Activated CD4-positive, alpha-beta T cell treated with anti-CD3 and anti-CD28 coated beads, Interleukin-2, amount 10 ng/mL, durations not matched to agents 24 days and 14 days (primary cell): ENCODE data around the gene CCNF. TPM values are rescaled to one million over a fixed set of nuclear protein-coding genes. Genes with fewer than 3 reads are reported as not detected.
"Not testable (repeated sequence)": the region's sequence is repeated elsewhere in the genome, so short reads cannot be mapped to it uniquely, and the experiment has no call there.

ENCODE experiments used
- DNase-seq: peaks from one replicate; pipeline ENCODE4 v3.0.0; 2022
- H3K27ac Mint-ChIP-seq: one replicate; pipeline ENCODE4 v1.8.0; 2022; ENCODE audit warnings: mild to moderate bottlenecking, mixed read lengths
- H3K27me3 Mint-ChIP-seq: one replicate; pipeline ENCODE4 v1.8.0; 2022; ENCODE audit warnings: mixed read lengths
- H3K36me3 Mint-ChIP-seq: one replicate; pipeline ENCODE4 v1.8.0; 2022; ENCODE audit warnings: low read depth, mild to moderate bottlenecking, mixed read lengths
- H3K4me1 Mint-ChIP-seq: one replicate; pipeline ENCODE4 v1.8.0; 2021; ENCODE audit warnings: mixed read lengths
- H3K4me3 Mint-ChIP-seq: one replicate; pipeline ENCODE4 v1.8.0; 2022; ENCODE audit warnings: mild to moderate bottlenecking, moderate library complexity, mixed read lengths
- H3K9me3 Mint-ChIP-seq: one replicate; pipeline ENCODE4 v1.8.0; 2021; ENCODE audit warnings: mixed read lengths
- intact Hi-C: fragments of 100-400 bp; cut with micrococcal nuclease; formaldehyde crosslinking; loops from one replicate; pipeline ENCODE4 v1.15.1; 2023
- total RNA-seq: library from RNA; stranded (reverse); gene quantifications from 2 replicates; pipeline ENCODE4 v1.2.3, GENCODE V29; 2022

The CCNF gene
- total RNA-seq, 1 donor from 2014 or later: 45.7 TPM

DNA sequence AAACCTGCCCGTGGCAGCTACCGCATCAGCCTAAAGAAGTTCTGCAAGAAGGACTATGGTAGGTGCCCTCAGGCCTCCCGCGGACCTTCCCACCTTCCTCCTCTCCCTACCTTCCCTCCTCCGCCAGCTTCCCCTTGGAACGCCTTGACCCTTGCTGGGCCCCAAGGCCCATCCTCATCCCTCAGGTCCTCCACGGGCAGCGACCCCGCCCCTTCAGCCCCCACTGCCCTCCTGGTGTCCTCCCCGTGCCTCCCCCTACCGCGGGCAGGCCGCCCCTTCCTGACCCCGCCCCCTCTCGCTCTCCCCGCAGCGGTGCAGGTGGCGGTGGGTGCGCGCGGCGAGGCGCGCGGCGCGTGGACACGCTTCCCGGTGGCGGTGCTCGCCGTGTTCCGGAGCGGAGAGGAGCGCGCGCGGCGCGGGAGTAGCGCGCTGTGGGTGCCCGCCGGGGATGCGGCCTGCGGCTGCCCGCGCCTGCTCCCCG is 44.2 kb downstream of the CCNF start:
- H3K27me3 Mint-ChIP-seq: peaks cover 33% of the 10 kb centered on the region
- peaks cover 12% of the 10 kb centered on the region for H3K4me1 Mint-ChIP-seq
- H3K36me3 Mint-ChIP-seq: no peaks in the 10 kb centered on the region
- peak overlapping the region; percentile 74 for H3K4me3 Mint-ChIP-seq
- H3K9me3 Mint-ChIP-seq: no peaks in the 10 kb centered on the region
- intact Hi-C loops: loop anchor here (5.0 kb wide), 1 partner anchor 46 kb away; the partner anchor contains the start of gene CCNF
- peak; percentile 83 for DNase-seq
- H3K27ac Mint-ChIP-seq: peak overlapping the region; percentile 73

DNA sequence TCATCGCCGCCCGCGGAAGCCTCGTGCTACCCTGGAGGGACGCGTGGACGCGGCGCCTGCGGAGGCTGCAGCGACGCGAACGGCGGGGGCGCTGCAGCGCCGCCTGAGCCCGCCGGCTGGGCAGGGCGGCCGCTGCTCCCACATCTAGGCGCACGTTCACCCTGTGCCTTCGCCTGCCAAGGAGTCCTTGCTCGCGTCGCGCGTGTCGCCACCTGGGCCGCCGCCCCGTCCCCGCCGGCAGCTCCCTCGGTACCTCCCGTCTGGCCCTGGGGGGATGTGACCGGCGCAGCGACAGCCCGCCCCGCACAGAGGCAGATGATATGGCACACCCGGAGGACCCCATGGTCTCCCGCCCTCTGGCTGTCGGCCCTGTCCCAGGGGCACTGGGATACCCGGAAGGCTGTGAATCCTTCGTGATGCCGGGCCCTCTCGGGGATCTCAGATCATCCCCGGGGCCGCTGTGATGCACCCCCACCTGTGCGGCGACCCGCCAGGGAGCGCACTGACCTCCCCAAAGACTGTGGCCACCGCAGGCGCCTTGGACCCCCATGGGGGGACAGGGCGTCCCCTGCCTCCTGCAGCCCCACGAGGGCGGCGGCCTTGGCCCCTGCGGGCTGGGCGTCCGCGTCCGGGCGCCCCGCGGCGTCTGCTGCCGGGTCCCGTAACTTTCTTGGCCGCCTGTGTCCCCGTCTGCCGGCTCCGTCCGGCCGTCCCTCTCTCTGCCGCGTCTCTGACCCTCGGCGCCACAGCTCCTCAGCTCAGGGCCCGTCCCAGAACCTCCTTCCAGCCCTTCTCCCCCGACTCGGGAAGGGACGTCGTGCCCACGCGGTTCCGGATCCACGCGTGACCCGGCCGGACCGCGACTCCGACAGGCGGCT is 45.0 kb downstream of the CCNF start:
- DNase-seq: peak; percentile 86
- H3K27me3 Mint-ChIP-seq: peaks cover 30% of the 10 kb centered on the region
- H3K9me3 Mint-ChIP-seq: no peaks in the 10 kb centered on the region
- H3K4me1 Mint-ChIP-seq: peaks cover 12% of the 10 kb centered on the region
- intact Hi-C loops: loop anchor here (2.0 to 5.0 kb wide), 2 partner anchors 27 to 47 kb away; partner anchors contain the start of gene CCNF
- H3K27ac Mint-ChIP-seq: peak overlapping the region; percentile 34
- peak overlapping the region; percentile 80 for H3K4me3 Mint-ChIP-seq
- no peaks in the 10 kb centered on the region for H3K36me3 Mint-ChIP-seq

GRCh38 chr16:2474877-2475412 is 45.7 kb downstream of the CCNF start, which contains the start of gene TBC1D24:
TSS of gene TBC1D24 (plus strand) at chr16:2475127. CDS start at chr16:2496149, 21,022 bp downstream.
- H3K4me1 Mint-ChIP-seq: peaks cover 12% of the 10 kb centered on the region
- H3K27ac Mint-ChIP-seq: peak within 1 kb of the TSS; percentile 77
- peak within 1 kb of the TSS; percentile 80 for H3K4me3 Mint-ChIP-seq
- DNase-seq: peak; percentile 95
- no peaks in the 10 kb centered on the region for H3K36me3 Mint-ChIP-seq
- no peaks in the 10 kb centered on the region for H3K9me3 Mint-ChIP-seq
- peaks cover 25% of the 10 kb centered on the region for H3K27me3 Mint-ChIP-seq
- intact Hi-C loops: loop anchor here (1.0 to 5.0 kb wide), 3 partner anchors 15 to 48 kb away; partner anchors contain the start of genes CCNF and TEDC2

DNA sequence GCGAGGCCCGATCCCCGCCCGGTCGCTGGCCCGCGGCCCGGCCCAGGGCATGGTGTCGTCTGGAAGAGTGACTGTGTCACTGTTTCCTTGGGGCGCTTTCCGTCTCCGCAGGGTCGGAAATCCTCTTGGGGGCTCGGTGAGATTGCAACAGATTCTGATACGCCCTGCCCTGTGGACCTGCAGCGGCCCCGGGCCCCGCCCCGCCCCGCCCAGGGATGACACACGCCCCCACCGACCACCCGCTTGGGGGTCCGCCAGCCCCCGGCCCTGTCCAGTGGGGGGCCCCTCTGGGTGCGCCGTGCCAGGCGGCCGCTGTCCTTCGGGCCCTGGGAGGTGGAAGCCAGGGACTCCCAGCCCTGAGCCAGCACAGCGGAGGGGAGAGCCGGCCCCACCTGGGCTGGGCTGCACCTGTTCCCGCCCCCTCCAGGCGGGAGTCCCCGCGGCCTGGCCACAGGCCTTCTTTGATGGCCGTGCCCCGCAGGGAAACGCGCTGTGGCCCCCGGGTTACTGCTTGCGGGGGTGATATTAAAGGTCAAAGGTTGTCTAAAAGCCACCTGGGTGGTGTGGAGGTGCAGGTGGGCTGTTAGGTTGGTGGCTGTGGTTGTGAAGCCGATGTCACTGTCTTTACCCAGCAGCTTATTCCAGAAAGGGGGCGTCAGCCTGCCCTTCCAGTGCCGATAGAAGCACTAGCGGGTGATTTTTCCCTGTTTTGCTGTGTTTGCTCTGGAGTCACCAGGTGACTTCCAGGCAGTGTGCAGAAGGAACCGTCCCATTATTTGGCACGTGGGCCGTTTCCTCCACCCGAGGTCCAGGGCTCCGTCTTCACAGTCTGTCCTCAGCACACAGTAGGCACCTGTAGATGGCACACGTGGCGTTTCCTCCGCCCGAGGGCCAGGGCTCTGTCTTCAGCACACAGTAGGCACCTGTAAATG is 46.4 kb downstream of the CCNF start:
- Mint-ChIP-seq H3K27ac (no peak overlapping the region), H3K27me3 (peaks cover 18% of the 10 kb centered on the region), H3K4me1 (peaks cover 12% of the 10 kb centered on the region), H3K36me3 (no peaks in the 10 kb centered on the region), H3K4me3 (peak overlapping the region; percentile 66), H3K9me3 (no peaks in the 10 kb centered on the region)
- peak; percentile 79 for DNase-seq
- intact Hi-C loops: loop anchor here (1.0 to 2.0 kb wide), 2 partner anchors 15 to 25 kb away; partner anchors contain the start of gene TEDC2

- Mint-ChIP-seq H3K27ac (no peak overlapping the region), H3K4me3 (peak overlapping the region; percentile 66), H3K4me1 (peaks cover 12% of the 10 kb centered on the region), H3K9me3 (no peaks in the 10 kb centered on the region), H3K36me3 (no peaks in the 10 kb centered on the region), H3K27me3 (peaks cover 18% of the 10 kb centered on the region)
- no peak for DNase-seq
- intact Hi-C loops: no loop called here
Observed at GRCh38 chr16:2476345-2476720, 47.1 kb downstream of the CCNF start.

DNA sequence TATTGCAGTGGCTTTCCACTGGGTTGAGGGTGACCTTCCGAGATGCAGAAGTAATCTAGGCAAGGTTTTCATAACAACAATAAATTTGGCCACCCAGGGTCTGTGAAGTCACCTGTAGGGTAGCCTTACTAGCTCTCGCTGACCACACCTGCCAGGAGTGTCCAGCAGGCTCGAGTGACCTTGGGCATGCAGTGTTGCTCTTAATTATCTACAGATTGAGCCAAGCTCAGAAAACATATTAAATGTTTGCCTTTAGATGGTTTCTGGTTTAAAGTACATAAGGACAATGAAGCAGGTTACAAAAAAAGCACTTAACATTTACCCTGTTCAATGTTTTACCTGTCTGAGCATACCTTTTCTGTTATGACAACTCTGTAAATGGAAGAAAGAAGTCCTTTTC is 47.5 kb downstream of the CCNF start:
- no peak for DNase-seq
- Mint-ChIP-seq H3K27me3 (peaks cover 18% of the 10 kb centered on the region), H3K4me1 (peaks cover 12% of the 10 kb centered on the region), H3K9me3 (no peaks in the 10 kb centered on the region), H3K27ac (no peak overlapping the region), H3K4me3 (peak overlapping the region; percentile 66), H3K36me3 (no peaks in the 10 kb centered on the region)
- intact Hi-C loops: no loop called here

DNA sequence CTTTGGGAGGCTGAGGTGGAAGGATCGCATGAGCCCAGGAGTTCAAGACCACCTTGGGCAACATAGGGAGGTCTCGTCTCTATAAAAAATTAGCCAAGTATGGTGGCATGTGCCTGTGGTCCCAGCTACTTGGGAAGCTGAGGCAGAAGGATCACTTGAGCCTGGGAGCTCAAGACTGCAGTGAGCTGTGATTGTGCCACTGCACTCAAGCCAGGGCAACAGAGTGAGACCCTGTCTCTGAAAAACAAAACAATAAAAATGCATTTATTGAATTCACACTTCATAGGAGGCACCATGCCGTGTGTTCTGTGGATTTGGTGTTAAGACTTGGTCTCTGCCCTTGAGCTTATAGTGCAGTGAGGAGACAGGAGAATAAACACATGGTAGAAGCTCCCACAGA is 48.1 kb downstream of the CCNF start:
- Mint-ChIP-seq H3K27ac (no peak overlapping the region), H3K36me3 (no peaks in the 10 kb centered on the region), H3K9me3 (no peaks in the 10 kb centered on the region), H3K4me1 (peaks cover 12% of the 10 kb centered on the region), H3K4me3 (no peak overlapping the region), H3K27me3 (peaks cover 18% of the 10 kb centered on the region)
- intact Hi-C loops: no loop called here
- DNase-seq: no peak

GRCh38 chr16:2478279-2478678 is 49.0 kb downstream of the CCNF start:
- no peak overlapping the region for H3K4me3 Mint-ChIP-seq
- H3K27me3 Mint-ChIP-seq: peaks cover 13% of the 10 kb centered on the region
- H3K9me3 Mint-ChIP-seq: no peaks in the 10 kb centered on the region
- no peaks in the 10 kb centered on the region for H3K36me3 Mint-ChIP-seq
- no peak for DNase-seq
- no peak overlapping the region for H3K27ac Mint-ChIP-seq
- intact Hi-C loops: no loop called here
- H3K4me1 Mint-ChIP-seq: peaks cover 9% of the 10 kb centered on the region

- peaks cover 12% of the 10 kb centered on the region for H3K27me3 Mint-ChIP-seq
- DNase-seq, H3K9me3 Mint-ChIP-seq, H3K4me1 Mint-ChIP-seq, H3K4me3 Mint-ChIP-seq, H3K27ac Mint-ChIP-seq, H3K36me3 Mint-ChIP-seq, intact Hi-C loops: not testable (repeated sequence)
Observed at GRCh38 chr16:2479996-2480395, 50.7 kb downstream of the CCNF start.

DNA sequence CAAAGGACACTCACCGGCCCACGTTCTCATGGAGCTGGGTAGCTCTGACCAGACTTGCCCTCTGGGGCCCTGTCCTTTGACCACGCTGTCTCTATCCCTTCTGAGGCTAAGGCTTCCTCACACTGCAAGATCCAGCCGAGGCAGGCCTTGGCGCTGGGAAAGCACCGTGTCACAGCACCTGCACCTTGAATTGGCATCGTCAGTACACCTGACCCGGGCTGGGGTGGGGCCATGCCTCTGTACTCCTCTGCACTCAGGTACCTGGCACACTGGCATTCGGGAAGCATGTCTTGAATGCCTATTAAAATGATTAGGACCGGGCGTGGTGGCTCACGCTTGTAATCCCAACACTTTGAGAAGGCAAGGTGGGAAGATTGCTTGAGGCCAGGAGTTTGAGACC is 51.7 kb downstream of the CCNF start:
- H3K27ac Mint-ChIP-seq: no peak overlapping the region
- no peak overlapping the region for H3K4me3 Mint-ChIP-seq
- H3K27me3 Mint-ChIP-seq: peaks cover 12% of the 10 kb centered on the region
- no peaks in the 10 kb centered on the region for H3K9me3 Mint-ChIP-seq
- intact Hi-C loops: no loop called here
- H3K4me1 Mint-ChIP-seq: peaks cover 8% of the 10 kb centered on the region
- no peaks in the 10 kb centered on the region for H3K36me3 Mint-ChIP-seq
- no peak for DNase-seq

- H3K9me3 Mint-ChIP-seq: no peaks in the 10 kb centered on the region
- H3K27me3 Mint-ChIP-seq: peaks cover 8% of the 10 kb centered on the region
- H3K36me3 Mint-ChIP-seq: no peaks in the 10 kb centered on the region
- peaks cover 7% of the 10 kb centered on the region for H3K4me1 Mint-ChIP-seq
- no peak overlapping the region for H3K27ac Mint-ChIP-seq
- no peak overlapping the region for H3K4me3 Mint-ChIP-seq
- DNase-seq: no peak
- intact Hi-C loops: no loop called here
Observed at GRCh38 chr16:2481676-2482075, 52.4 kb downstream of the CCNF start.

GRCh38 chr16:2482249-2482648 is 53.0 kb downstream of the CCNF start:
- peaks cover 11% of the 10 kb centered on the region for H3K4me1 Mint-ChIP-seq
- intact Hi-C loops: no loop called here
- no peaks in the 10 kb centered on the region for H3K9me3 Mint-ChIP-seq
- no peak for DNase-seq
- no peak overlapping the region for H3K27ac Mint-ChIP-seq
- H3K4me3 Mint-ChIP-seq: no peak overlapping the region
- H3K36me3 Mint-ChIP-seq: no peaks in the 10 kb centered on the region
- H3K27me3 Mint-ChIP-seq: peaks cover 6% of the 10 kb centered on the region

- no peak overlapping the region for H3K4me3 Mint-ChIP-seq
- no peak overlapping the region for H3K27ac Mint-ChIP-seq
- no peak for DNase-seq
- intact Hi-C loops: no loop called here
- H3K9me3 Mint-ChIP-seq: no peaks in the 10 kb centered on the region
- peaks cover 11% of the 10 kb centered on the region for H3K4me1 Mint-ChIP-seq
- H3K36me3 Mint-ChIP-seq: no peaks in the 10 kb centered on the region
- peaks cover under 1% of the 10 kb centered on the region for H3K27me3 Mint-ChIP-seq
Observed at GRCh38 chr16:2482708-2483534, 53.7 kb downstream of the CCNF start.
